ENCODE results near the gene HLTF. TPM values are rescaled to one million over a fixed set of nuclear protein-coding genes. Genes with fewer than 3 reads are reported as not detected.

The HLTF gene
- total and polyA plus RNA-seq, 2 of the 13 experiments (the other 11 are each of a cell fraction or from before 2014, with no cell fraction given): 12.0 to 22.9 TPM

GRCh38 chr3:149129326-149130205 lies 43.2 kb upstream of the HLTF start, which contains the start of gene HPS3 (continued):
- TF ChIP-seq ZNF329 (CRISPR knock-in tag; IDR thresholded peaks at IDR 0.05; ENCODE audit: low read depth) (no peak), HOXA5 (CRISPR knock-in tag; IDR thresholded peaks at IDR 0.05) (no peak; the same call in none of the 2 replicates), MXD3 (CRISPR knock-in tag; IDR thresholded peaks at IDR 0.05) (no peak), POLR2AphosphoS2 (IDR thresholded peaks at IDR 0.05; ENCODE audit: low read depth, low read length) (no peak), SMAD9 (CRISPR knock-in tag; IDR thresholded peaks at IDR 0.05) (no peak), ZKSCAN1 (IDR thresholded peaks at IDR 0.05; ENCODE audit: low read length) (no peak), TGIF2 (CRISPR knock-in tag; IDR thresholded peaks at IDR 0.05) (no peak; the same call in 1 of the 2 replicates), ZNF784 (CRISPR knock-in tag; IDR thresholded peaks at IDR 0.05; ENCODE audit: borderline replicate concordance) (peak; percentile 73; the same call in 1 of the 2 replicates), NONO (IDR thresholded peaks at IDR 0.05) (no peak), NONO (CRISPR knock-in tag; conservative IDR thresholded peaks at IDR 0.05) (peak; percentile 89), ZNF720 (CRISPR knock-in tag; IDR thresholded peaks at IDR 0.05) (no peak), KDM4B (CRISPR knock-in tag; IDR thresholded peaks at IDR 0.05) (peak; percentile 17; the same call in 1 of the 2 replicates), RBFOX2 (IDR thresholded peaks at IDR 0.05; ENCODE audit: low read depth, low read length) (peak; percentile 95), ZMAT3 (CRISPR knock-in tag; conservative IDR thresholded peaks at IDR 0.05) (peak; percentile 70; the same call in 1 of the 2 replicates), ZNF3 (CRISPR knock-in tag; IDR thresholded peaks at IDR 0.05) (no peak), PRMT3 (CRISPR knock-in tag; IDR thresholded peaks at IDR 0.05; ENCODE audit: borderline replicate concordance, low read depth) (0 out of 2 replicates have a peak, but pooled peaks have one; percentile 65), ZNF768 (CRISPR knock-in tag; IDR thresholded peaks at IDR 0.05) (peak; percentile 74; the same call in 1 of the 2 replicates), GFI1 (CRISPR knock-in tag; IDR thresholded peaks at IDR 0.05; ENCODE audit: borderline replicate concordance) (no peak; the same call in 1 of the 2 replicates), CCDC6 (CRISPR knock-in tag; IDR thresholded peaks at IDR 0.05) (no peak), ZNF543 (CRISPR knock-in tag; IDR thresholded peaks at IDR 0.05) (no peak), NFKB2 (CRISPR knock-in tag; IDR thresholded peaks at IDR 0.05; ENCODE audit: borderline replicate concordance) (peak; percentile 91; the same call in 1 of the 2 replicates), HHEX (CRISPR knock-in tag; IDR thresholded peaks at IDR 0.05) (no peak), SMARCE1 (IDR thresholded peaks at IDR 0.05; ENCODE audit: borderline replicate concordance) (no peak), FIP1L1 (IDR thresholded peaks at IDR 0.05; ENCODE audit: borderline replicate concordance, insufficient read depth, low read depth, low read length) (no peak), LCORL (IDR thresholded peaks at IDR 0.05) (no peak), LCORL (CRISPR knock-in tag; IDR thresholded peaks at IDR 0.05) (0 out of 2 replicates have a peak, but pooled peaks have one; percentile 6)
- TF ChIP-seq, protein P1, sequence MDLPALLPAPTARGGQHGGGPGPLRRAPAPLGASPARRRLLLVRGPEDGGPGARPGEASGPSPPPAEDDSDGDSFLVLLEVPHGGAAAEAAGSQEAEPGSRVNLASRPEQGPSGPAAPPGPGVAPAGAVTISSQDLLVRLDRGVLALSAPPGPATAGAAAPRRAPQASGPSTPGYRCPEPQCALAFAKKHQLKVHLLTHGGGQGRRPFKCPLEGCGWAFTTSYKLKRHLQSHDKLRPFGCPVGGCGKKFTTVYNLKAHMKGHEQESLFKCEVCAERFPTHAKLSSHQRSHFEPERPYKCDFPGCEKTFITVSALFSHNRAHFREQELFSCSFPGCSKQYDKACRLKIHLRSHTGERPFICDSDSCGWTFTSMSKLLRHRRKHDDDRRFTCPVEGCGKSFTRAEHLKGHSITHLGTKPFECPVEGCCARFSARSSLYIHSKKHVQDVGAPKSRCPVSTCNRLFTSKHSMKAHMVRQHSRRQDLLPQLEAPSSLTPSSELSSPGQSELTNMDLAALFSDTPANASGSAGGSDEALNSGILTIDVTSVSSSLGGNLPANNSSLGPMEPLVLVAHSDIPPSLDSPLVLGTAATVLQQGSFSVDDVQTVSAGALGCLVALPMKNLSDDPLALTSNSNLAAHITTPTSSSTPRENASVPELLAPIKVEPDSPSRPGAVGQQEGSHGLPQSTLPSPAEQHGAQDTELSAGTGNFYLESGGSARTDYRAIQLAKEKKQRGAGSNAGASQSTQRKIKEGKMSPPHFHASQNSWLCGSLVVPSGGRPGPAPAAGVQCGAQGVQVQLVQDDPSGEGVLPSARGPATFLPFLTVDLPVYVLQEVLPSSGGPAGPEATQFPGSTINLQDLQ (CRISPR knock-in tag; IDR thresholded peaks at IDR 0.05): peak; percentile 91
